Prostate gland (tissue), 2 donors: ENCODE data around the gene TXNL4B. TPM values are rescaled to one million over a fixed set of nuclear protein-coding genes. Genes with fewer than 3 reads are reported as not detected.

ENCODE experiments used
- DNase-seq: peaks from one replicate; pipeline ENCODE4 v3.0.0-alpha.2; 2019; ENCODE audit warnings: low spot score
- H3K27ac ChIP-seq, 2 donors: fragments of 200-600 bp; sonication (generic); 2 replicates each; pipeline ENCODE4 v1.5.1; 2017 to 2019
- H3K27me3 ChIP-seq: fragments of 200-600 bp; sonication (generic); replicated peaks from 2 replicates; pipeline ENCODE4 v1.5.1; 2019; ENCODE audit not compliant: insufficient read depth
- H3K36me3 ChIP-seq, 2 donors: fragments of 200-600 bp; sonication (generic); 1 replicate in 1 of 2; 2 replicates in 1 of 2; pipeline versions ENCODE4 v1.5.1 to v1.8.1; 2017 to 2019
- H3K4me1 ChIP-seq: fragments of 200-600 bp; sonication (generic); replicated peaks from 2 replicates; pipeline ENCODE4 v1.5.1; 2019
- H3K4me3 ChIP-seq, 2 donors: fragments of 200-600 bp; sonication (generic); 2 replicates each; pipeline ENCODE4 v1.5.1; 2017 to 2019
- H3K9me3 ChIP-seq: fragments of 200-600 bp; sonication (generic); 2 replicates; pipeline ENCODE4 v1.5.1; 2017
- POLR2A ChIP-seq: fragments of 450-650 bp; IDR thresholded peaks from one replicate; pipeline ENCODE4 v1.6.1; 2016; ENCODE audit warnings: antibody characterized with exemption, mild to moderate bottlenecking
- POLR2AphosphoS5 ChIP-seq: sonication (generic); formaldehyde crosslinking; IDR thresholded peaks from one replicate; pipeline ENCODE4 v1.6.1; 2017; ENCODE audit warnings: antibody characterized with exemption
- WGBS: methylation state at CpG from one replicate; pipeline ENCODE4 v1.1.5; 2018; 5-methylcytosine and 5-hydroxymethylcytosine counted together
- intact Hi-C: fragments of 100-400 bp; cut with DNase I; formaldehyde crosslinking; loops from one replicate; pipeline ENCODE4 v1.14.2; 2022
- total RNA-seq, 2 donors: library from RNA; depleted of rRNA; stranded (reverse); fragments of >200 nt; gene quantifications; one replicate each; pipeline ENCODE4 v1.1.0, GENCODE V29; 2016
- TF ChIP-seq, protein P1 (sequence below), 4 experiments: fragments of 200-600 bp in 2 of 4; fragments of 450-650 bp in 2 of 4; sonication (generic) in 2 of 4; IDR thresholded peaks; 1 replicate in 3 of 4; 2 replicates in 1 of 4; pipeline ENCODE4 v1.5.1; 2016 to 2019; ENCODE audit warnings: antibody characterized with exemption in 4 of 4, mild to moderate bottlenecking in 2 of 4, moderate library complexity in 2 of 4

The TXNL4B gene
- total RNA-seq, 2 donors from 2014 or later = 14.1 to 36.2 TPM

GRCh38 chr16:72051818-72052217, 41.6 kb downstream of the TXNL4B start:
- Histone ChIP-seq H3K36me3 (no peaks in the 10 kb centered on the region), H3K4me1 (no peaks in the 10 kb centered on the region), H3K27me3 (no peaks in the 10 kb centered on the region), H3K4me3 (no peak overlapping the region), H3K27ac (no peak overlapping the region), H3K9me3 (no peaks in the 10 kb centered on the region)
- DNase-seq = no peak
- intact Hi-C loops = no loop called here
- WGBS = 85% methylated on average over 2 of the region's 2 CpGs
- TF ChIP-seq POLR2A (no peak), POLR2AphosphoS5 (no peak)

DNA sequence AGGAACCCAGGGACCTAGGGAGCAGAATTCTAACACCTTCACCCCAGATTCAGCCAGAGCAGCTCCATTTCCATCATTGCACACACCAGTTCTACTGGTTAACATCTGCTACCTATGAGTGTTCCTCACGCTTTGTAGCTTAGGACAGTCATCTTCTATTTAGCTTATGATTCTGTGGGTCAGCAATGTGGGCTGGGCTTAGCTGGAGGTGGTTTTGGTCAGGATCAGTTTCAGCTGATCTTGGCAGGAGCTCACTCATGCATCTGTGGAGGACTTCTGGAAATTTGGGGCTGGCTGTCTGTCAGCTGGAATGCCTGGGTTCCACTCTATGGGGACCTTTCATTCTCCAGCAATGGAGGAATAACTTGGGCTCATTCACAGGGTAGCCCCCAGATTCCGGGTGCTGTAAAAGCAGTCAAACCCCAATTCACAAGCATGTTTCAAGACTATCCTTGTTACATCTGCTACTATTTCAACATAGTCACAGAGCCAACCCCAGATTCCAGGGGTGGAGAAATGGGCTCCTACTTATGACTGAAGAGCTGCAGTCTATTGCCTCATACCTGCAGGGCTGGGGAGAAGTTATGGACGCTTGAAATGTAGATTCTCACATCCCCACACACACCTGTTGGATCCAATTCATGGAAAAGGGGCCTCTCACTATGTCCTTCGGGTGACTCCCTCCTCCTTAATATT, 42.5 kb downstream of the TXNL4B start:
- no peak for DNase-seq
- H3K36me3 ChIP-seq = no peaks in the 10 kb centered on the region
- intact Hi-C loops = no loop called here
- no peaks in the 10 kb centered on the region for H3K4me1 ChIP-seq
- 87% methylated on average over 4 of the region's 4 CpGs for WGBS
- H3K9me3 ChIP-seq = no peaks in the 10 kb centered on the region
- no peaks in the 10 kb centered on the region for H3K27me3 ChIP-seq
- no peak for TF ChIP-seq POLR2A
- no peak overlapping the region for H3K27ac ChIP-seq
- no peak overlapping the region for H3K4me3 ChIP-seq

- intact Hi-C loops = no loop called here
- Histone ChIP-seq H3K4me1 (no peaks in the 10 kb centered on the region), H3K9me3 (no peaks in the 10 kb centered on the region), H3K4me3 (no peak overlapping the region), H3K27ac (no peak overlapping the region), H3K27me3 (no peaks in the 10 kb centered on the region), H3K36me3 (no peaks in the 10 kb centered on the region)
- TF ChIP-seq, protein P1, sequence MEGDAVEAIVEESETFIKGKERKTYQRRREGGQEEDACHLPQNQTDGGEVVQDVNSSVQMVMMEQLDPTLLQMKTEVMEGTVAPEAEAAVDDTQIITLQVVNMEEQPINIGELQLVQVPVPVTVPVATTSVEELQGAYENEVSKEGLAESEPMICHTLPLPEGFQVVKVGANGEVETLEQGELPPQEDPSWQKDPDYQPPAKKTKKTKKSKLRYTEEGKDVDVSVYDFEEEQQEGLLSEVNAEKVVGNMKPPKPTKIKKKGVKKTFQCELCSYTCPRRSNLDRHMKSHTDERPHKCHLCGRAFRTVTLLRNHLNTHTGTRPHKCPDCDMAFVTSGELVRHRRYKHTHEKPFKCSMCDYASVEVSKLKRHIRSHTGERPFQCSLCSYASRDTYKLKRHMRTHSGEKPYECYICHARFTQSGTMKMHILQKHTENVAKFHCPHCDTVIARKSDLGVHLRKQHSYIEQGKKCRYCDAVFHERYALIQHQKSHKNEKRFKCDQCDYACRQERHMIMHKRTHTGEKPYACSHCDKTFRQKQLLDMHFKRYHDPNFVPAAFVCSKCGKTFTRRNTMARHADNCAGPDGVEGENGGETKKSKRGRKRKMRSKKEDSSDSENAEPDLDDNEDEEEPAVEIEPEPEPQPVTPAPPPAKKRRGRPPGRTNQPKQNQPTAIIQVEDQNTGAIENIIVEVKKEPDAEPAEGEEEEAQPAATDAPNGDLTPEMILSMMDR (IDR thresholded peaks at IDR 0.05) = no peak
- no peak for TF ChIP-seq POLR2AphosphoS5
- no peak for TF ChIP-seq POLR2A
- no peak for DNase-seq
Observed at GRCh38 chr16:72049110-72049509, 44.3 kb downstream of the TXNL4B start.

DNA sequence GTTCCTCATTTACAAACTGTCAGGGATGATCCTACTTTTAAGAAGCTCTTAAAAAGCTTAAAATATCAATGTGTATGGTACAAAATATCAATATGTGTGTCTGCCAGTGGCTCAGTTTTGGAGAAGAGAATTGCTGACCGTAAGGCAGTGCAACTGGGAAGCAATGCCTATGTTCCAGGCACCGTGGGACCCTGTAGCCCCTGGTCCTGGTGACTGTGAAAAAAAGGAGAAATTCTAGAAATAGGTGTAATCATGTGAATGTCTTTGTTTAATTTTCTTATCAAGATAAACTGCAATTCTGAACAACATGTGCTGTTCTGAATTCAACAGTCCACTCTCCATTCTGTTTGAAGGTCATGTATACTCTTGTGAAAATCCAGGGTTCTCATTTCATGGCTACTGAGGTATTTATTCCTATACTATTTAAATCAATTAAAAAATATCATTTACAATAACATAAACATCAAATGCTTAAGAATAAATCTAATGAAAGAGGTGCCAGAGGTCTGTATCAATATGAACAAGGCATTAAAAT, 48.5 kb downstream of the TXNL4B start:
- no peak for TF ChIP-seq POLR2A
- TF ChIP-seq, protein P1 (IDR thresholded peaks at IDR 0.05) = no peak
- Histone ChIP-seq H3K27me3 (no peaks in the 10 kb centered on the region), H3K36me3 (no peaks in the 10 kb centered on the region), H3K9me3 (no peaks in the 10 kb centered on the region), H3K4me1 (no peaks in the 10 kb centered on the region), H3K4me3 (no peak overlapping the region), H3K27ac (no peak overlapping the region)
- WGBS = 67% methylated on average over 2 of the region's 2 CpGs
- intact Hi-C loops = no loop called here
- no peak for DNase-seq

DNA sequence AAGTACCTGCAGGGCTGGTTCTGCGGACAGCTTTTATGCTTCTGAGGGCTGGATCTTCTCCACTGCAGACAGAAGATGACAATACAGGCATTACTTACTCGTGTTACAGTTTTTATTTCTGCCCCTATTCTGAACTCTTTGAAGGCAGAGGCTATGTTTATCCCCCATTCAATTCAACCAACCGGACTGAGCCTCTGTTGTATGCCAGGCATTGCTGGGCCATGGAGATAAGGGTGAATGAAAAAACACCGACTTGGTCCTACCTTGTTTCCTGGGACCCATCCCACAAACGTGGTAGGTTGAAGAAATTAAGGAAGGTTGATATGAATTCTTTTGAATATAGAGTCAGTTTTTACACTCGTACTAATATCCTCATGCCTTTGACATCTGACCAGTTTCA, 49.1 kb downstream of the TXNL4B start:
- Histone ChIP-seq H3K27me3 (no peaks in the 10 kb centered on the region), H3K4me3 (no peak overlapping the region), H3K36me3 (no peaks in the 10 kb centered on the region), H3K9me3 (no peaks in the 10 kb centered on the region), H3K27ac (no peak overlapping the region), H3K4me1 (no peaks in the 10 kb centered on the region)
- intact Hi-C loops = no loop called here
- WGBS = 34% methylated on average over 6 of the region's 6 CpGs
- TF ChIP-seq, protein P1 (IDR thresholded peaks at IDR 0.05) = no peak
- no peak for TF ChIP-seq POLR2A
- TF ChIP-seq POLR2AphosphoS5 = no peak
- DNase-seq = no peak

- Histone ChIP-seq H3K36me3 (no peaks in the 10 kb centered on the region), H3K4me1 (no peaks in the 10 kb centered on the region), H3K27ac (no peak overlapping the region), H3K4me3 (no peak overlapping the region), H3K9me3 (no peaks in the 10 kb centered on the region), H3K27me3 (no peaks in the 10 kb centered on the region)
- 91% methylated on average over 1 of the region's 1 CpG for WGBS
- no peak for DNase-seq
- intact Hi-C loops = no loop called here
- TF ChIP-seq POLR2A (no peak), POLR2AphosphoS5 (no peak)
- TF ChIP-seq, protein P1 (IDR thresholded peaks at IDR 0.05) = no peak
Observed at GRCh38 chr16:72043539-72043938, 49.9 kb downstream of the TXNL4B start.
